ENCODE results near the gene SLAMF9. TPM values are rescaled to one million over a fixed set of nuclear protein-coding genes. Genes with fewer than 3 reads are reported as not detected.

SLAMF9 gene
- total RNA-seq, 1 experiment from 2014 or later, result 15.9 TPM

DNA sequence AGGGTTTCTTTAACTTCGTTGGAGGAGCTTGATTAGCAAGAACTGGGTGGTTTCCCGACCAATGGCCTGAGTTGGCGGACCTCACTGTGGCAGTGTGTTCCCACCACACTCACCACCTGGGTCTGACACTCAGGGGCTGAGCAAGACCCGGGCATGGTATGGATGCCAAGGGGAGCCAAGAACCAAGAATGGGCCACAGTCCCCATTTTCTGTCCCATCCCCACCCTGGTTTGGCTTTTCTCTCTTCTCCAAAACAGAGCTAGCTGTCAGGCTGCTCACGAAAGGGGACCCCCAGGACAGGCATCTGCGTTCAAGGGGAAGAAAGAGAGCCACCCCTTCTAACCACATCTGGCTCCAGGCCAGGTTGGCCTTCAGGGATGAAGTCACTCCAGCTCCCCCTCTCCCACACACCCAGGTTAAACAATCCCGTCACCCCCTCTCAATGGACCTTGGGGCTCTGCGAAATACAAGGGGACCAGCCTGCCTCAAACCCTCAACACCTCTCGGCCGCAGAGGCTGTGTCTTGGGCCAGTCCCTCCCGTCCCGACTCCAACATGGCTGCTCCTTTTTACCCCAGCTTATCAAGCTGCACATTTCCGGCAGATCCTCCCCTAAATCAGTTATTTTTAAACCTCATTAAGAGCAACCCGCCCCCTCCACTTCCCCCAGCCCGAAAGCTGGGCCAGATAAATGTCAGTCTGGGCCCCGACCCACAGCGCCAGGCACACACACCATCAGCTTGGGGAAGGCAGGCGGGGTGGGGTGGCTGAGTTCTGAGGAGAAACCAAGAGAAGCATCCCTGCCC is 32.1 kb downstream of the SLAMF9 start:
- peak; percentile 37 for DNase-seq (ENCODE audit: low read depth)

DNA sequence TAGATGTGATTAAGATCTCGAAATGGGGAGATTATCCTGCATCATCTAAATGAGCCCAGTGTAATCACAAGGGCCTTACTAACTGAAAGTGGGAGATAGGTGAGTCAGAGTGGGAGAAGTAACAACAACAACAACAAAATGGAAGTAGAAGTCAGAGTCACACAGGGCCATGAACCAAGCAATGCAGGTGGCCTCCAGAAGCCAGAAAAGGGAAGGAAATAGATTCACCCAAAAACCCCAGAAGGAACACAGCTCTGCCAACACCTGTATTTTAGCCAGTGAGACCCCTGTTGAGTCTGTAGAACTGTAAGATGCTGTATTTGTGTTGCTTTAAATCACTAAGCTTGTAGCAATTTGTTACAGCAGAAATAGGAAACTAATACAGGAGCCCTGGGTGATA is 32.8 kb downstream of the SLAMF9 start:
- DNase-seq (ENCODE audit: low read depth), result no peak

DNA sequence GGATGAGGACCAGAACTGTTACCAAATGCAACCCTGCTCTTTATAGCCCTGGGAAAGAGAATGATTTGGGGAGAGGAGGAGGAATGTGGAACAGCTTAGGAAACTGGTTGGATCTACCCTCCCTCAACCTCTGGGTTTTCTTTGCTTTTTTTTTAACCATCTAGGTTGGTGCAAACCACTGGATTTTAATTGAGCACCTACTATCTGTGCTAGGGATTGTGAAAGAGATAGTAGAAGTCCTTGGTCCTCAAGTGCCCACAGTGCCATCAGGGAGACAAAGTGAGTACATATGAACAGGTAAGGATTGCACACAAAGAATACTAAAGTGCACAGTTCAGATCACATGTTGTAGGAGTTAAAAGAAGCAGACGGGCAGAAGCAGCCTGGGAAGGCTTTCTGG is 33.4 kb downstream of the SLAMF9 start:
- DNase-seq (ENCODE audit: low read depth), result no peak

DNA sequence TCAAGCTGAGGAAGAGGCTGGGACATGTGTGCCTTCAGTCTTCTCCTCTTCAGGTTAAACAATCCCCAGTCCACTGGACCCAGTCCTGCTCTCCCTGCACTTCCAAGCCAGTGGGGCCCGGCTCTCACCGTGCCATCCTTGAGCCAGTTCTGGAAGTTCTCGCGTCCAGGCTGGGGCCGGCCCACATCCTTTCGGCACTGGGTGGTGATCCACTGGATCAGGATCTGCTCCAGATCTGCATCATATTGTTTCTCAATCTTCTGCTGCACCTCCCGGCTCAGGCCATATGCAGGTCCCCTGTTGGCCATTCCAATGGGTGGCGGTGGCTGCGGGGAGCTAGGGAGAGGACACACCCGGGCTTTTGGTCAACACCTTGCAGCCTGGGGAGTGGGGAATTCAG is 33.8 kb downstream of the SLAMF9 start:
- DNase-seq (ENCODE audit: low read depth), result no peak

DNA sequence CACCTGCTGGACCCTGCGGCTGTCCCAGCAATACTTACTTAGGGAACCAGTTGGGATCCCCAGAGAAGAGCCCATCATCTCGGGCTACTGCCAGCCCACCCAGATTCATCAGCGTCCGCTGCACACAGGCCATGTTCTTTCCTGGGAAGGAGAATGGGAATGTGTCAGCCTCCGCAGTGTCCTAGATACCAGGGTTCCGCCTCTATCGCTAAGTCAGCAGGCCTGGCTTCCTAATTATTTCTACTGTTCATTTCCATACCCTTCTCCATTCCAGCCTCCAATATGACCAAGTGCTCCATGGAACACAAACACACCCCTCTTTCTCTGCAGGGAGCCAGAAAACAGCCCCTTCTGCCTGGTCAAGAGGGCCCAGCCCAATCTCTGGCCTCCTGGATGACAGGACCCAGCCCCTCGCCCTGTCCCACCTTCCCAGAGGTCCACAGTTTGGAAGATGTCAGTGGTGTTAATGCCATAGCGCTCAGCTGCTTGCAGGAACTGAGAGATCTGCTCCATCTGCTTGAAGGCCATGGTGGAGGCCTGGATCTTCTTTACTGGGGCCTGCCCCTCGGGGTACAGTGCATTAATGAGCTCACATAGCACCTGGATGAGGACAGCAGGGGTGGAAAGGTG is 34.7 kb downstream of the SLAMF9 start:
- no peak for DNase-seq (ENCODE audit: low read depth)

DNA sequence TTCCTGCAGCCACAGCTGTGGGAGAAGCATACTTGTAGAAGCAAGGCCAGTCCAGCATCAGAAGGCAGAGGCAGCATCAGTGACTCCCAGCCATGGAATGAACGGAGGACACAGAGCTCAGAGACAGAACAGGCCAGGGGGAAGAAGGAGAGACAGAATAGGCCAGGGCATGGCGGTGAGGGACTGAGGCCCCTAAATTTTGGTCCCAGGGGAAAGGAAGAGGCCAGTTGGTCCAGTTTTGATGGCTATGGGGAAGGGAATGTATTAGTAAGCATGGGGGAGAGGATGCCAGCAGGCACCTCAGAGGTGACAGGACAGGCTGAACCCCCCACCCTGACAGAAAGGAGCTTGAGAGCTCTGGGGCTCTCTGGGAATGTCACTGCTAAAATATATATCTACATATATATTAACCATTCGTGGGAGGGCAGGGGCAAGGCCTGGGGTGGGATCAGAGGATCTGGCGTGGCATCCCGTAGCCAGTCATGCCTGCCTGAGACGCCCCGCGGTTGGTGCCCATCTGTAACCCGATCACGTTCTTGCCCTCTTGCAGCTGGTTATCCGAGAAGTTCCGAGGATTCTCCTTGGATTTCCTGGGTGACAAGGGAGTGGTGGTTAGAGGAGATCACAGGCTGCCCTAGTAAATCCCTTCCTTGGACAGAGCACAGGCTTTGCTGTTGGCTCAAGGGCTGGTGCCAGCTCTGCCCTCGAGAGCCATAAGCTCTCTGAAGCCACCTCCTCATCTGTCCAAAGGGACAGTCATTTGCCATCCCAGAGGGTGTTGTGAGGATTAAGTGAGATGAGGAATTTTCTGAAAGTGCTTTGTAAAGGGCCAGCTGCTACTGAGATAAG is 35.5 kb downstream of the SLAMF9 start:
- no peak for DNase-seq (ENCODE audit: low read depth)

DNA sequence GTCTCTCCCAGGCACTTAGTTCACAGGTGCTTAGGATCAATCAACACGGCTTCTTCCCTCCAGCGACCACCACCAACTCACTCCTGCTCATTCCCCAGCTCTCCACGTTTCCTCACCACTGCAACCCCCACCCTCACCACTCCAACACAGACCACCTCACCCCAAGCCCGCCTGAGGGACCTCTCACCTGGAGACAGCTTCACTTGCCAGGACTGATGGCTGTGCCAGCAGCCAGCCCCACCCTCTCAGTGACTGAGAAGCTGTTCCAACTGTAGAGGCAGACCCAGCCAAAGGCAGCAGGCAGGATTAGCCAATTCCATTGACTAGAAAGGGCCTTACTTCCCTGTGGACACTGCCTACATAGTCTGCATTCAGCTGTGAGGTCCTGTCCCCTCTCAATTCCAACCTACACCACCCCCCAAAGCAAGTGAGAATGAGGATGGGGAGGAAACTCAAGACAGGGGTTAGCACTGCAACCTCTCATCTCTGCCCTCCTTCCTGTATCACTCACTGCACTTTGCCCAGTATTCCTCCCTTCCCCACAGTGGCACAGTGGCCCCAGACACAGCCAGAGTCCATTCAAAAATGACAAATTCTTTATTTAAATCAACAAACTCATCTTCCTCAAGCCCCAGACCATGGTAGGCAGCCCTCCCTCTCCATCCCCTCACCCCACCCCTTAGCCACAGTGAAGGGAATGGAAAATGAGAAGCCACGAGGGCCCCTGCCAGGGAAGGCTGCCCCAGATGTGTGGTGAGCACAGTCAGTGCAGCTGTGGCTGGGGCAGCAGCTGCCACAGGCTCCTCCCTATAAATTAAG is 36.3 kb downstream of the SLAMF9 start:
- no peak for DNase-seq (ENCODE audit: low read depth)

DNA sequence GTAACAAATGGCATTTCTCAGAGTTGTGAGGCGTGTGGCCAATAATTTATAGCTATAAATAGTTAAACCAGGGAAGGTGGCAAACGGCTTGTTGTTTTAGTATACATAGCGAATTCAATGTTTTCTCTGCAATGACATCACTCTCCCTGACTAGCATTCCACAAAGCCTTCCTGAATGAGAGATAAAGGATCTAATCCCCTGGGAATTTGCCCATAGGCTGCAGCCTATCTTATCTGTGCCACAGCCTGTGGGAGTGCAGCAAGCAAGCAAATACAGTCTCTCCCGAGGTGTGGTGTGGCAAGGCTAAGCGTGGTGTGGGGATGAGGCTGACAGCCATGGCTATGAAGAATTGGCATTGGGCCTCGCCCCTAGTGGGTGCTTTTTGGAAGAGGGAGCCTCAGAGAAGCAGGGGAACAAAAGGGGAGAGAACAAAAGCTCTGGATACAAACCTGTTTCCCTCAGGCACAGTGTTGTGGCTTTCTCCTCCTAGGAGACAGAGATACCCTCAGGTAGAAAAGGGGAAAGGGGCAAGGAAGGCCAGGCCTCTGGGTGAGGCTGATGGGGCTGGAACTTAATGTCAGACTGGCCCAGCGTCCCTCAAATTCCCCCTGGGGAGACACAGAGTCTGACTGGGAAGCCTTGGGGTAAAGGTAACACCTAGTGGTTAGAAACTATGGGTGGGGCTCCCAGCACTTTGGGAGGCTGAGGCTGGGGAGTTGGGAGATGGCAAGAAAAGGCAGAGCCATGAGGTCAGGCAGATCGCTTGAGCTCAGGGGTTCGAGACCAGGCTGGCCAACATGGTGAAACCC is 37.6 kb downstream of the SLAMF9 start:
- peak; percentile 82 for DNase-seq (ENCODE audit: low read depth)

DNA sequence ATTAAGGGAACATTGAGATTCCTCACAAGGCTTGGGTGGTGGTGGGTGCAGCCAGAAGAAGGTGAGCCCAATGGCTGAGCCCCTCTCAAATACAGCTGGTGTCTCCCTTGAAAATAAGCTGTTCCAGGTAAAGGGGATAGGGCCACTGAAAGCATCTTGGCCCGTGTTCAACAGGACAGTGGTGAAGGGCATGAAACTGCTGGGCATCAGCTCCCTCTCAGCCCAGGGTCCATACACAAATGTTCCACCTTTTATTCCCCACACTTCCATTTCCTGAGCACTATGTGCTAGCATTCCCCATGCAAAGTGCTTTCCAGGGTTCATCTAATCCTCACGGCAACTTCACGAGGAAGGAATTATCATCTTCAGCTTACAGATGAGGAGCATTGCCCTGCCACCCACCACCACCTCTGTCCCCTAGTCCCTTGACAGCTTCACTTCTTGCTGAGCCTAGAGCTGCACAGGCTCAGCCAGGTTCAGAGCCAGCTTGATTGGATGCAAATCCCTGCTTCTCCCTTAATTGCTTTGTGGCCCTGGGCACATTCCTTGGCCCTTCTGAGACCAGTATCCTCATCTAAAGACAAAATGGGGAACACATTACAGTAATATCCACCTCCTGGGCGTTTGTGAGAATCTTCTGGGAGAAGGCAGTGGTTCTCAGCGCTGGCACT is 38.3 kb downstream of the SLAMF9 start:
- no peak for DNase-seq (ENCODE audit: low read depth)

DNA sequence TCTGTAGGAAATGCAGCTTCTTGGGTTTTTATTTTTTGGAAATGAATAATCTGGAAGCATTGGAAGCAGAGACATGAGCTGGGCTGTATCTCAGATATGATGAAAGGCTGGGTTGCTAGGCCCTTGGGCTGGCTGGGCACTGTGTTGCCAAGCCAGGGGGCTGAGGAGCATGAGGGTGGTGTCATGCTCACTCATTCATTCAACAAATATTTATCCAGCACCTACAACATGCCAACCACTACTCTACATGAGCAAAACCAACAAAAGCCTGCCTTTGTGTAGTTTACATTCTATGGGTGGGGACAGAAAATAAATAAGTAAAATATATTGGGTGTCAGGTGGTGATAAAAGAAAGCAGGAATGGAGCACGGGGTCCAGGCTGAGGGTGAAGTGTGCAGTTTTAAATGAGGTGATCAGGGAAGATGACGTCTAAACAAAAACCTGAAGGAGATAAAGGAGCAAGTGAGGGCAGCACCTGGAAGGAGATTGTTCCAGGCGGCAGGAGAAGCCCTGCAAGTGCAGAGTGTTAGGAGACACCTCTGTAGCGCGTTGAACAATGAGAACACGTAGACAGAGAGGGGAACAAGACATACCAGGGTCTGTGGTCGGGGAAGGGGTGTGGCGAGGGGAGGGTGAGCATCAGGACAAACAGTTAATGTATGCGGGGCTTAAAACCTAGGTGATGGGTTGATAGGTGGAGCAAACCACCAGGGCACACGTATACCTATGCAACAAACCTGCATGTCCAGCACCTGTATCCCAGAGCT is 39.6 kb downstream of the SLAMF9 start:
- DNase-seq (ENCODE audit: low read depth), result no peak

DNA sequence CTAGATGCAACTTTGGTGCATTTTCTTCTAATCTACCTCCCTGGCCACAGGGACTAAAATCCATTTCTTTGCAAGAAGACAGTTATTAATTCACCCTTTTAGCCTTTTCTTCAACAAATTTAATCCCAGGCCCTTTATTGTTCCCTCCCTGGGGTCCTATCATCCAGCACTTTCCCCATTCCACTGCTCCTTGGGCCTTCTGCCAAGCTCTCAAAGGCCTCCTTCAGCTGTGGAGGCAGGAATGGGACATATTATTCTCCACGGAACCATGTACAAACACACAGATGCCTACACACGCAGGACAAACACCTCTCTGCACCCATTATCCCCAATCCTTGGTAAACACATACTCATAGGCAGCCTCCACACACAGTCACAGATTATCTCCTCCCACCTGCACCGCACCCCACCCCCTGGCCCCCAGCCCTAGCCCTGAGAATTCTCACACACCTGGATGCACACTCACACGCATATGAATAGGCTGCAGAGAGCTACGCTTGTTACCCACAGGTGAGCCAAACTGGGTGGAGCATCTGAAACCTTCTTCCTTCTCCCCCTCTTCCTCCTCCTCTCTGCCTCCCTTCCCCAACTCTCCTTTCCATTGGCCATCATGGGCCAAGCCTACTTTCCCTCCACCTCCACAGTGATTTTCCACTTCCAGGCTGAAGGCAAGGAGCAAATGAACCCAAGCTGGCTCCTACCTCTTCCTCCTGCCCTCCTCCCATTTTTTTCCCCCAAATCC is 40.4 kb downstream of the SLAMF9 start:
- no peak for DNase-seq (ENCODE audit: low read depth)

DNA sequence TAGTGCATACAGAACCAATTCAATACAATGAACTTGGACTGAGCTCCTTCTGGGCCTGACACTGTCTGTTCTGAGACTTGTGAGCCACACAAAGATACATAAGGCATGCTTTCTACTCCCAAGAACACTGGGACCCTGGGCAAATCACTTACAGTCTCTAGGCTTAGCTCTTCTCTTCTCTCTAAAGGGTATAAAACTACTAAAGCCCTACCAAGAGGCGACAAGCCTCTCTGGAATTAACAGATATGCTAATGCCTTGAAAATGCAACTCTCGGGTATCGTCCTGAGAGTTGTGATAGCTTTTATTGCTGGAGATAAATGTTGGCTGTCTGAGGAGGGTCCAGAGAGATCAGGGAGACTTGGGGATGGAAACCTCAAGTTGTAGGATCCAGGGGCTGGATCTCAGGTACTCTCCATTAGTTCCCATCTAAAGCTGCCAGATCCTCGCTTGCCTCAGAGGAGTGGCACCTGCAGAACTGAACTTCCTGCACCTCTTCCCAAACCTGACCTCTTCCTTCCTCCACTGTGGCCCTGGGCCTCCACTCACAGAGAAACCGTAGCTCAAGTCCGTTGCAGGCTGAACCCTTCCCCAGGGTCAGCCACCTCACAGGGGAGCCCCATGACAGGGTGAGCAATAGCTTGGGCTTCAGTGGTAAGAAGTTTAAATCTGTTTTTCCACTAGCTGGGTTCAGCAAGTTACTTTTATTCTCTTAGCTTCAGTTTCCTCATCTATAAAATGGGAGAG is 42.5 kb downstream of the SLAMF9 start:
- DNase-seq (ENCODE audit: low read depth), result no peak

DNA sequence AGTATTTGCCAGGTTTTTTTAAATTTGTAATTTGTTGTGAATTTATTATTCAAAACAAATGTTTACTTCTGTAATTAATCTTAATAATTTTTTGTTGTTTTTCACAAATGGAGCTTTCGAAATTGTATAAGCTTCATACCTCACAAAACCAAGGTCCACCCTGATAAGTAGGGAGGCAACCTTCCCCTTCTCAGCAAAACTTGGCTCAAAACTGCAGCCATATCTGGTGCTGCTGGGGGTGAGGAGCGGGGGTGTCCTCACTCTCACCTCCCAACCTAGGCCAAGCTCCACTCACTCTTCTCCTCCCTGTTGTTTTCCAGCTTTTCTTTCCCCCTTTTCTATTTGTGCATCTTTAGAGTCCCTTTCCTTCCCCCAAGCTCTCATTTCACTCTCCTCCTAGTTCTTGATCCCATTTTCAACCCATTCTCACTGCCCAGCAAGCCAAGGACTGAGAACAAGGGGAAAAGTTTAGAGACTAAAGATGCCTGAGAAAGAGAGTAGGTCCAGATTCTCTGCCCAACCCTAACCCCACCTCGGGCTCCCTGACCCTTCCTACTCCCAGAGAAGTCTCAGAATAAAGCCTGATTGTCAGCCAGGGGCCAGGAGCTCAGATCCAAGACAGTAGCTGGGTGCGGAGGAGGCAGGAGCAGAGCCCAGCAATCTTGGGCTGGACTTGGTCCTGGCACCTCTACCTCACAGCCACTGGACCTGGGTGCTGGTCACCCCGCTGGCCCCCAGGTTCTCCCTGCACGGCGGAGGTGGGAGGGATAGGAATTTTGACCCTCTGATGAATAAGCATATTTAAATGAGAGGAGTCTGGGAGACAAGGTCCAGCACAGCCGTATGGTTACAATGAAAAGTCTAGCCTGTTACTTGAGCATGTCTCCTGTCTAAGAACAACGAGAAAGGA is 45.8 kb downstream of the SLAMF9 start:
- DNase-seq (ENCODE audit: low read depth), result no peak

DNA sequence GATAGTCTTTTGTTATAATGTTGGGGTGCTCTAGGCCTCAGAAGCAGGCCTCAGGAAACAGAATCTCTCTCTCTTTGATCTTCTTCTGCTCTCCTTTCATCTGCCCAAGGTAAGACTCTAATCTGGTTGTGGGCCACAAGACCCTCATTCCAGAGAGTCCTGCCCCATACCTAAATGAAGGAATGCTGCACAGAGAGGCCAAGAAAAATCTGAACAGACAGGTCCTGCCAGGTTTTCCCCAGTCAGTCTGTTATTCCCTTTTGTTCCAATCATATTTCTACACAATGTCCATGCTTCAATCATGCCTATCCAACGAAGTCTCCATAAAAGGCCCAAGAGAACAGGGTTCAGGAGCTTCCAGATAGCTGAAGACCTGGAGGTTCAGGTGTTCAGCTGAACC is 47.1 kb downstream of the SLAMF9 start:
- DNase-seq (ENCODE audit: low read depth), result no peak

DNA sequence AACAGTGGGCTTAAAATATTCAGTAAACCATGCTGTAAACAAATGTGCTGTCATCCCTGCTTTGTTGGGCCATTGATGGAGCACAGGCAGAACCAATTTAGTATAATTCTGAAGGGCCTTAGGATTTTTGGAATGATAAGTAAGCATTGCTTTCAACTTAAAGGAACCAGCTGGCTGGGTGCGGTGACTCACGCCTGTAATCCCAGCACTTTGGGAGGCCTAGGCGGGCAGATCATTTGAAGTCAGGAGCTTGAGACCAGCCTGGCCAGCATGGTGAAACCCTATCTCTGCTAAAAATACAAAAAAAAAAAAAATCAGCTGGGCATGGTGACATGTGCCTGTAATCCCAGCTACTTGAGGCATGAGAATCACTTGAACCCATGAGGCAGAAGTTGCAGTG is 50.0 kb downstream of the SLAMF9 start:
- peak; percentile 35 for DNase-seq (ENCODE audit: low read depth)

DNA sequence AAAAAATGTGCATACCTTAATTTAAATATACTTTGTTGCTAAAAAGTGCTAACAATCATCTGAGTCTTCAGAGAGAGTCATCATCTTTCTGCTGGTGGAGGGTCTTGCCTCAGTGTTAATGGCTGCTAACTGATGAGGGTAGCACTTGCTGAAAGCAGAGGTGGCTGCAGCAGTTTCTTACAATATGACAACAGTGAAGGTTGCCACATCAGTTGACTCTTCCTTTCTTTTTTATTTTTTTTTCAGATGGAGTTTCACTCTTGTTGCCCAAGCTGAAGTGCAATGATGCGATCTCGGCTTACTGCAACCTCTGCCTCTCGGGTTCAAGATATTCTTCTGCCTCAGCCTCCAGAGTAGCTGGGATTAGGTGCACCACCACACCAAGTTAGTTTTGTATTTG is 51.5 kb downstream of the SLAMF9 start:
- no peak for DNase-seq (ENCODE audit: low read depth)
